Neural crest cell (in vitro differentiated cells): ENCODE measurements around the gene TTC34. TPM values are rescaled to one million over a fixed set of nuclear protein-coding genes. Genes with fewer than 3 reads are reported as not detected.

Experiments used
- DNase-seq: peaks from one replicate; pipeline ENCODE4 v3.0.0; 2021; ENCODE audit warnings: low read depth, mixed read lengths, low spot score
- H3K27ac Mint-ChIP-seq: one replicate; pipeline ENCODE4 v1.8.0; 2021; ENCODE audit warnings: mild to moderate bottlenecking, mixed read lengths; ENCODE audit not compliant: unreplicated experiment
- H3K27me3 Mint-ChIP-seq: 2 replicates; pipeline ENCODE4 v1.8.0; 2021; ENCODE audit warnings: low read depth, mild to moderate bottlenecking, mixed read lengths
- H3K36me3 Mint-ChIP-seq: 2 replicates; pipeline ENCODE4 v1.8.0; 2021; ENCODE audit warnings: low read depth, mild to moderate bottlenecking, mixed read lengths
- H3K4me1 Mint-ChIP-seq: 2 replicates; pipeline ENCODE4 v1.8.0; 2021; ENCODE audit warnings: mixed read lengths
- H3K4me3 Mint-ChIP-seq: one replicate; pipeline ENCODE4 v1.8.0; 2021; ENCODE audit warnings: mild to moderate bottlenecking, mixed read lengths
- H3K9me3 Mint-ChIP-seq: 2 replicates; pipeline ENCODE4 v1.8.0; 2021; ENCODE audit warnings: mixed read lengths
- total RNA-seq: library from RNA; stranded (reverse); gene quantifications from 2 replicates; pipeline ENCODE4 v1.2.1, GENCODE V29; 2021
- TF ChIP-seq, protein P1 (sequence below): fragments of 200-600 bp; sonication (generic); conservative IDR thresholded peaks from 2 replicates; pipeline ENCODE4 v1.5.0; 2021; ENCODE audit warnings: antibody characterized with exemption, mild to moderate bottlenecking

The TTC34 gene
- total RNA-seq, 1 donor from 2014 or later, result 2.7 TPM

DNA sequence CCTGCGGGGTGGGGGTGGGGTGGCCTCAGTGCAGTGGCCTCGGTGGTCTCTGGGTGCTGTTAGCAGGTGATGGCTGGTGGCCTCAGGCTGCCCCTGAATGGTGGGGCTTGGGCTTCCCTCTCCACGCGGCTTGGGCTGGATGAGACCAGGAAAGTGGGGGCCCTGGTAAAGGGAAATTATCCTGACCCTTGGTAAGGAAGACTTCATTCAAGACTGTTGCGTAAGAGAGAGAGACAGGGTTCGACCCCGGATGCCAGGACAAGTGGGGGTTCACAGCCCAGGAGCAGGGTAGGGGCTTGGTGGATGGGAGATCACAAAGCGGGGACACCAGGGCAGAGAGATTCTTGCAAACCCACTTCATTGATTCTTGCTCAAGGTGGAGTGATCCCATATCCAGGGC, 5.5 kb upstream of the TTC34 start:
- TF ChIP-seq, protein P1, sequence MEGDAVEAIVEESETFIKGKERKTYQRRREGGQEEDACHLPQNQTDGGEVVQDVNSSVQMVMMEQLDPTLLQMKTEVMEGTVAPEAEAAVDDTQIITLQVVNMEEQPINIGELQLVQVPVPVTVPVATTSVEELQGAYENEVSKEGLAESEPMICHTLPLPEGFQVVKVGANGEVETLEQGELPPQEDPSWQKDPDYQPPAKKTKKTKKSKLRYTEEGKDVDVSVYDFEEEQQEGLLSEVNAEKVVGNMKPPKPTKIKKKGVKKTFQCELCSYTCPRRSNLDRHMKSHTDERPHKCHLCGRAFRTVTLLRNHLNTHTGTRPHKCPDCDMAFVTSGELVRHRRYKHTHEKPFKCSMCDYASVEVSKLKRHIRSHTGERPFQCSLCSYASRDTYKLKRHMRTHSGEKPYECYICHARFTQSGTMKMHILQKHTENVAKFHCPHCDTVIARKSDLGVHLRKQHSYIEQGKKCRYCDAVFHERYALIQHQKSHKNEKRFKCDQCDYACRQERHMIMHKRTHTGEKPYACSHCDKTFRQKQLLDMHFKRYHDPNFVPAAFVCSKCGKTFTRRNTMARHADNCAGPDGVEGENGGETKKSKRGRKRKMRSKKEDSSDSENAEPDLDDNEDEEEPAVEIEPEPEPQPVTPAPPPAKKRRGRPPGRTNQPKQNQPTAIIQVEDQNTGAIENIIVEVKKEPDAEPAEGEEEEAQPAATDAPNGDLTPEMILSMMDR, result no peak
- Mint-ChIP-seq H3K9me3 (peaks cover 2% of the 10 kb centered on the region), H3K36me3 (no peaks in the 10 kb centered on the region), H3K27ac (no peak overlapping the region), H3K4me3 (no peak overlapping the region), H3K27me3 (no peaks in the 10 kb centered on the region), H3K4me1 (no peaks in the 10 kb centered on the region)
- no peak for DNase-seq

GRCh38 chr1:2806591-2806990, 5.1 kb upstream of the TTC34 start:
- H3K27me3 Mint-ChIP-seq, result no peaks in the 10 kb centered on the region
- no peak overlapping the region for H3K4me3 Mint-ChIP-seq
- no peak overlapping the region for H3K27ac Mint-ChIP-seq
- DNase-seq, result no peak
- no peaks in the 10 kb centered on the region for H3K36me3 Mint-ChIP-seq
- H3K4me1 Mint-ChIP-seq, result no peaks in the 10 kb centered on the region
- TF ChIP-seq, protein P1, result no peak
- peaks cover 2% of the 10 kb centered on the region for H3K9me3 Mint-ChIP-seq

- no peaks in the 10 kb centered on the region for H3K36me3 Mint-ChIP-seq
- H3K4me3 Mint-ChIP-seq, result no peak overlapping the region
- no peaks in the 10 kb centered on the region for H3K27me3 Mint-ChIP-seq
- TF ChIP-seq, protein P1, result no peak
- H3K9me3 Mint-ChIP-seq, result peaks cover 2% of the 10 kb centered on the region
- DNase-seq, result no peak
- no peaks in the 10 kb centered on the region for H3K4me1 Mint-ChIP-seq
- no peak overlapping the region for H3K27ac Mint-ChIP-seq
These were observed 4.4 kb upstream of the TTC34 start for GRCh38 chr1:2805801-2806430.

GRCh38 chr1:2804628-2805351, 3.3 kb upstream of the TTC34 start:
- H3K9me3 Mint-ChIP-seq, result peaks cover 2% of the 10 kb centered on the region
- H3K36me3 Mint-ChIP-seq, result no peaks in the 10 kb centered on the region
- no peak overlapping the region for H3K4me3 Mint-ChIP-seq

GRCh38 chr1:2803931-2804627, 2.6 kb upstream of the TTC34 start:
- no peak overlapping the region for H3K27ac Mint-ChIP-seq
- H3K27me3 Mint-ChIP-seq, result no peaks in the 10 kb centered on the region
- no peaks in the 10 kb centered on the region for H3K4me1 Mint-ChIP-seq
- no peak for DNase-seq
- H3K9me3 Mint-ChIP-seq, result peaks cover 2% of the 10 kb centered on the region
- peaks cover 3% of the 10 kb centered on the region for H3K36me3 Mint-ChIP-seq
- TF ChIP-seq, protein P1, result no peak
- H3K4me3 Mint-ChIP-seq, result no peak overlapping the region

More at GRCh38 chr1:2804628-2805351, 3.3 kb upstream of the TTC34 start:
- Mint-ChIP-seq H3K27ac (no peak overlapping the region), H3K4me1 (no peaks in the 10 kb centered on the region), H3K27me3 (no peaks in the 10 kb centered on the region)
- DNase-seq, result no peak
- TF ChIP-seq, protein P1, result no peak
